Activated T-cell treated with anti-CD3 and anti-CD28 coated beads, Interleukin-2, amount 50 U/mL, for 4 hours (primary cell): ENCODE data around the gene SGSM2. TPM values are rescaled to one million over a fixed set of nuclear protein-coding genes. Genes with fewer than 3 reads are reported as not detected.

Source experiments
- ATAC-seq, 2 donors: fragments of 200-7000 bp; cut with Tn5 transposase; one replicate each; pipeline ENCODE4 v1.10.0; 2021
- DNase-seq: peaks from one replicate; pipeline ENCODE4 v3.0.0-alpha.2; 2020
- H3K27me3 Mint-ChIP-seq: one replicate; pipeline ENCODE4 v1.8.0; 2021; ENCODE audit warnings: low read depth, mixed read lengths
- H3K36me3 Mint-ChIP-seq: one replicate; pipeline ENCODE4 v1.8.0; 2022; ENCODE audit warnings: mixed read lengths; ENCODE audit not compliant: insufficient read depth
- H3K4me1 Mint-ChIP-seq: one replicate; pipeline ENCODE4 v1.8.0; 2021; ENCODE audit warnings: low read depth, mixed read lengths
- H3K4me3 Mint-ChIP-seq: one replicate; pipeline ENCODE4 v1.8.0; 2021; ENCODE audit warnings: mild to moderate bottlenecking, moderate library complexity, mixed read lengths
- H3K9me3 Mint-ChIP-seq: one replicate; pipeline ENCODE4 v1.8.0; 2021; ENCODE audit warnings: mixed read lengths
- total RNA-seq, 3 donors: library from RNA; stranded (reverse); gene quantifications; one replicate each; pipeline ENCODE4 v1.2.1, GENCODE V29; 2021

SGSM2 gene
- total RNA-seq, 3 donors from 2014 or later = 40.1 to 41.3 (median 40.6) TPM

DNA sequence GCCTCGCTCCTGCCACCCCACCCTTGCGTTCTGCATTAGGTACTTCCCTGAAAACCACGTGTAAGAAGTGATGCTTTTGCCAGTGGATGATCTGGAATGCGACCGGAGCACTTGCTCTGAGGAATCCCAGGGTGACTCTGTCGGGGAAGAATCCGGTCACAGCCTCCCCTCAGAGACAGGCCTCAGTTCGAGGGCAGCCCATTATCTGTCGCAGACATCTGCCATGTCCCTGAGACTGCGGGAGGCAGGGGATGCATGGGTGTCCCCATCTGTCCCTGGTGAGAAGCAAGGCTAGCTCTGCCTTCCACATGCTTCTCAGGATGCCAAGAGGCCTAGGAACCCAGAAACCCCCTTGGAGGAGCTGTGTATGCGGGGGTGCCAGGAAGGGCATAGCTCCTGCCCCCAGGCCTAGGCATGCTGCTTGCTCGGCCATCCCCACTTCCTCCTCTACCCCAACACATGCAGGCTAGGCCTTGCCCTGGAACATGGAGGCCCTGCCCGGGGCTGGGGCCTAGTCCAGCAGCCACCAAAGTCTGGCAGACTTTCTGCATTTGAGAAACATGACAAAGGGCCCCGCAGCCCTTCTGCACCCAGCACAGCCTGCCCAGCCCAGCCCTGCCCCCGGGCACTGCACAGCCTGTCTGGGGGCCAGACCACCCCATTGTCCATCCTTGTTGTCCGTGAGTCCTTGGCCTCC, 43.1 kb downstream of the SGSM2 start:
- DNase-seq (no peak), ATAC-seq (no peak)
- Mint-ChIP-seq H3K27me3 (no peaks in the 10 kb centered on the region), H3K4me1 (no peaks in the 10 kb centered on the region), H3K36me3 (no peaks in the 10 kb centered on the region), H3K4me3 (no peak overlapping the region), H3K9me3 (no peaks in the 10 kb centered on the region)

- DNase-seq (no peak), ATAC-seq (no peak)
- no peak overlapping the region for H3K4me3 Mint-ChIP-seq
- H3K27me3 Mint-ChIP-seq = no peaks in the 10 kb centered on the region
- H3K4me1 Mint-ChIP-seq = no peaks in the 10 kb centered on the region
- H3K9me3 Mint-ChIP-seq = no peaks in the 10 kb centered on the region
- H3K36me3 Mint-ChIP-seq = no peaks in the 10 kb centered on the region
These were observed 43.8 kb downstream of the SGSM2 start for GRCh38 chr17:2380950-2381649.

DNA sequence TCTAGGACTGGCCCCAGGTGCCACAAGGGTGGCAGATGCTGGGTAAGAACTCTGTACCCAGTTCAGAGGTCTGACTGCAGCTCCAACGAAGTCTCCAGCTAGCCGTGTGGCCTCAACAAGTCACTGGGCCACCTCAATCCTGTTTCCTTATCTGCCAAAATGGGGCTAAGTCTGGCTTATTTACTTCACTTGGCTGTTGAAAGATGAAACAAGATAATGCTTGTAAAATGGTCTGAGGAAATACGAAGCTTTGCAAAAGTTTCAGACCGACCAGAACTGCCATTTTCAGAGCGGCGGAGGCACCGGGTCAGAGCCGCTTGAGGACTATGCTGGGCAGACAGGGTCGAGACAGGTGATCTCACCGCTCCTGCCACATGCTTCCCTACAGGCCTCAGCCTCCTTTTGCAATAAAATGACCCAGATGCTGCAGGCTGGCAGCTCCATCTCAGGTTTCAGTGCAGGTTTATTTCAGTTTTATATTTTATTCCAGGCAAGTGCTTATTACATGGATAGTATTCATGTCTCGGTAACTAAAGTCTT, 46.4 kb downstream of the SGSM2 start:
- H3K27me3 Mint-ChIP-seq = no peaks in the 10 kb centered on the region
- H3K9me3 Mint-ChIP-seq = no peaks in the 10 kb centered on the region
- peaks cover 5% of the 10 kb centered on the region for H3K4me1 Mint-ChIP-seq
- no peak overlapping the region for H3K4me3 Mint-ChIP-seq
- ATAC-seq (no peak), DNase-seq (no peak)
- peaks cover 8% of the 10 kb centered on the region for H3K36me3 Mint-ChIP-seq

GRCh38 chr17:2384439-2385127, 47.3 kb downstream of the SGSM2 start:
- peaks cover 8% of the 10 kb centered on the region for H3K4me1 Mint-ChIP-seq
- no peak overlapping the region for H3K4me3 Mint-ChIP-seq
- DNase-seq (no peak), ATAC-seq (no peak)
- peaks cover 8% of the 10 kb centered on the region for H3K36me3 Mint-ChIP-seq
- no peaks in the 10 kb centered on the region for H3K9me3 Mint-ChIP-seq
- H3K27me3 Mint-ChIP-seq = no peaks in the 10 kb centered on the region

- no peak for ATAC-seq
- Mint-ChIP-seq H3K9me3 (no peaks in the 10 kb centered on the region), H3K4me1 (peaks cover 14% of the 10 kb centered on the region), H3K36me3 (peaks cover 8% of the 10 kb centered on the region), H3K4me3 (no peak overlapping the region), H3K27me3 (no peaks in the 10 kb centered on the region)
- DNase-seq = no peak
These were observed 48.2 kb downstream of the SGSM2 start for GRCh38 chr17:2385240-2386210.

DNA sequence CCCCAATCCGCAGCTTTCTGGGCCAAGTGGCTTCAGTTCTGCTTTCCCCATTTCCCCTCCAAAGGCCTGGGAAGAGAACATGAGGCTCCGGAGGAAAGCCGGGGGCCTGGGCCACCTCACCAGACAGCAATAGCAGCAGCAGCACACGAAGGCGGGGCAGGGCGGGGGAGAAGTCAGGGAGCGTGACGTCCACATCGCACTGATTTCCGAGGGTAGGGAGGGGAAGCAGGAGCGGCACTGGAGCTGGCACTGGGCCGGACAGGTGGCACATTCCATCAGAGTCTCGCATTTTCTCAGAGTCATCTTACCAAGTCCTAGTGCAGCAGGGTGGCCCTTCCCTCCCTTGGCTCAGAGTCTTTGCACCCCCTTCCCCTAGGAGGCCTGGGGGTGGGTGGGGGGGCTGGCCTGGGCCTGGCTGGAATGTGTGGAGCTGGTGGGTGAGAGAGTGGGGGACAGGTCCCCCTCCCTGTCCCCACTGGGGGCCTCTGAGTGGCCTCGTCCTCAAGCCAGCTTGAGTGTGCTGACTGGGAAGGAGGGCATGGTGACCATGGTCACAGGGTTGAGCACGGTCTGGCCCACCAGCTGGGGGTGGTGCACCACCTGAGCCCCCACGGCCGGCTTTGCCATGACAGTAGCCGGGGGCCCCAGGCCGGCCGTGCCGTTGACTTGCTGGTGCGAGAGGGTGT, 49.2 kb downstream of the SGSM2 start:
- ATAC-seq = no peak
- H3K36me3 Mint-ChIP-seq = peaks cover 8% of the 10 kb centered on the region
- H3K9me3 Mint-ChIP-seq = no peaks in the 10 kb centered on the region
- no peak overlapping the region for H3K4me3 Mint-ChIP-seq
- DNase-seq = no peak
- H3K27me3 Mint-ChIP-seq = no peaks in the 10 kb centered on the region
- peaks cover 22% of the 10 kb centered on the region for H3K4me1 Mint-ChIP-seq

GRCh38 chr17:2387086-2388019, 50.1 kb downstream of the SGSM2 start:
- Mint-ChIP-seq H3K36me3 (peaks cover 12% of the 10 kb centered on the region), H3K27me3 (no peaks in the 10 kb centered on the region), H3K4me1 (peaks cover 30% of the 10 kb centered on the region), H3K9me3 (no peaks in the 10 kb centered on the region), H3K4me3 (no peak overlapping the region)
- DNase-seq = no peak
- no peak for ATAC-seq

DNA sequence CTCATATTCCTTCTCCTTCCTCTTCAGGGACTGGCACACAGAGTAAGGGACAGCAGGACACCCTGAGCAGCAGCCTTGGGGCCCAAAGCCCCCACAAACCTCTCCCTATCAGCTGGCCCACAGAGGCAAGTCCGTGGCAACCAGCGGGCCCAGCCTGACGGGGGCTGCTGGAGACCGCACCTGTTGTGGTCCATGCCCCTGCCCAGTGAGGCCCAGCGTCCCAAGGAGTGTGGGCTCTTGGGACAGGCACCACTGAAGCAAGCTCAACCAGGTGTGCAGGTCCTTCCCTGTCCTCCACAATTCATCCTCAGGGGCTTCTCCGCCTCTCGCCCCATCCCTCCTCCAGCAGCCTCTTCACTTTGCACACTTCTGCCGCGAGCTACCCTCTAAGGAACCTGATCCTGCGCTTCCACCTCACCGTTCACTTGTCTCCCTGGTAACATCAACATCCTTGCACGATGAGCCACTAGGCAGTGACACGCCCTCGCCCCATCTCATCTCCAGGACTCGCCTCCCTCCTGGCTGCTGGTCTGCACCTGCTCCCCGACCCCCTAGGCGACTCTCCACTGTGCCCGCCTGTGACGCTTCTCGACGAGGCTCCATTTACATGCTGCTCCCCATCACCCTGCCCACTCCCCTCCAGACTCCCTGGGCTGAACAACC, 50.9 kb downstream of the SGSM2 start:
- Mint-ChIP-seq H3K36me3 (peaks cover 12% of the 10 kb centered on the region), H3K27me3 (no peaks in the 10 kb centered on the region), H3K4me1 (peaks cover 31% of the 10 kb centered on the region), H3K9me3 (no peaks in the 10 kb centered on the region), H3K4me3 (no peak overlapping the region)
- no peak for ATAC-seq
- DNase-seq = no peak

GRCh38 chr17:2388683-2389055, 51.4 kb downstream of the SGSM2 start:
- H3K4me1 Mint-ChIP-seq = peaks cover 31% of the 10 kb centered on the region
- peaks cover 12% of the 10 kb centered on the region for H3K36me3 Mint-ChIP-seq
- no peak for ATAC-seq
- no peak for DNase-seq
- H3K9me3 Mint-ChIP-seq = no peaks in the 10 kb centered on the region
- H3K4me3 Mint-ChIP-seq = no peak overlapping the region
- no peaks in the 10 kb centered on the region for H3K27me3 Mint-ChIP-seq

DNA sequence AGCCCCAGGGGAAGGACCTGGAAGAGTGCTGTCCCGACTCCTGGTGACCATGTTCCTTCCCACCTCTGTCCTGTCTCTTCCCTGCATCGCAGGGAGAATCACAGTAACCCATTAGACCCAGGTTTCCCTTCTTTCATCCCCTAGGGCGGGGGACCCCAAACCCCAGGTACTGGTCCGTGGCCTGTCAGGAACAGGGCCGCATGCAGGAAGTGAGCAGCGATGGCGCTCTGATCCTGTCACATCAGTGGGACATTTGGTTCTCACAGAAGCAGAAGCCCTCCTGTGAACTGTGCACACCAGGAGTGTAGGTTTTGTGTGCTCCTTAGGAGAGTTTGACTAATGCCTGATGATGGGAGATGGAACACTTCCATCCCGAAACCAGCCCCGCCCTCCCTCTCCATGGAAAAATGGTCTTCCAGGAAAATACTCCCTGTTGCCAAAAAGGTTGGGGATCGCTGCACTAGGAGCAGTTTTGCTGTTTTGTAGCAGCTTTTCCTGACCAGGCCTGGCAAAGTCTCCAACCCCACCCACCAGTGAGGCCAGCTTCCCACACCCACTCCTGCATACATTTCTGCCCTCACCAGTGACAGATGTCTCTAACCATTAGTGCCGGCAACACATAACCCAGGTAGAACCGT, 53.0 kb downstream of the SGSM2 start:
- H3K4me3 Mint-ChIP-seq = no peak overlapping the region
- no peaks in the 10 kb centered on the region for H3K27me3 Mint-ChIP-seq
- no peaks in the 10 kb centered on the region for H3K9me3 Mint-ChIP-seq
- ATAC-seq (no peak), DNase-seq (no peak)
- H3K4me1 Mint-ChIP-seq = peaks cover 38% of the 10 kb centered on the region
- H3K36me3 Mint-ChIP-seq = peaks cover 12% of the 10 kb centered on the region

- H3K4me1 Mint-ChIP-seq = peaks cover 48% of the 10 kb centered on the region
- H3K27me3 Mint-ChIP-seq = no peaks in the 10 kb centered on the region
- H3K9me3 Mint-ChIP-seq = no peaks in the 10 kb centered on the region
- ATAC-seq (no peak), DNase-seq (no peak)
- peak overlapping the region; percentile 86 for H3K4me3 Mint-ChIP-seq
- peaks cover 12% of the 10 kb centered on the region for H3K36me3 Mint-ChIP-seq
These were observed 54.4 kb downstream of the SGSM2 start for GRCh38 chr17:2391597-2392251.
